Muscle layer of colon (tissue), 2 donors: ENCODE data around the gene ZNF324.
"Not testable (repeated sequence)": the region's sequence is repeated elsewhere in the genome, so short reads cannot be mapped to it uniquely, and the experiment has no call there.

ENCODE experiments used
- H3K27ac ChIP-seq: one replicate; pipeline ENCODE4 v1.7.0; 2013; ENCODE audit warnings: low read depth, mild to moderate bottlenecking, low read length, moderate library complexity
- H3K27me3 ChIP-seq, 2 donors: one replicate each; pipeline ENCODE4 v1.7.0; 2013; ENCODE audit warnings: low read length in 2 of 2, mild to moderate bottlenecking in 2 of 2; ENCODE audit not compliant: insufficient read depth in 2 of 2, control insufficient read depth in 1 of 2
- H3K36me3 ChIP-seq: one replicate; pipeline ENCODE4 v1.7.0; 2013; ENCODE audit warnings: mild to moderate bottlenecking, low read length; ENCODE audit not compliant: insufficient read depth
- H3K4me1 ChIP-seq: one replicate; pipeline ENCODE4 v1.7.0; 2013; ENCODE audit warnings: mild to moderate bottlenecking, low read length; ENCODE audit not compliant: insufficient read depth
- H3K4me3 ChIP-seq, 2 donors: one replicate each; pipeline ENCODE4 v1.7.0; 2013; ENCODE audit warnings: low read length in 2 of 2, low read depth in 1 of 2, mild to moderate bottlenecking in 1 of 2, moderate library complexity in 1 of 2
- H3K9ac ChIP-seq: one replicate; pipeline ENCODE4 v1.7.0; 2013; ENCODE audit warnings: low read length
- H3K9me3 ChIP-seq: one replicate; pipeline ENCODE4 v1.7.0; 2013; ENCODE audit warnings: mild to moderate bottlenecking, low read length
- donor health status: abdominal sarcoma.
- donor health status: Adenocarcinoma of cecum.

The ZNF324 gene

GRCh38 chr19:58480831-58481230 lies 14.0 kb downstream of the ZNF324 start:
- no peak overlapping the region for H3K9ac ChIP-seq
- H3K9me3 ChIP-seq = no peaks in the 10 kb centered on the region
- H3K4me1 ChIP-seq = peaks cover 10% of the 10 kb centered on the region
- H3K27ac ChIP-seq = no peak overlapping the region
- no peaks in the 10 kb centered on the region for H3K27me3 ChIP-seq
- H3K36me3 ChIP-seq = peaks cover 16% of the 10 kb centered on the region
- H3K4me3 ChIP-seq = no peak overlapping the region

- Histone ChIP-seq H3K4me3 (no peak overlapping the region), H3K9ac (no peak overlapping the region), H3K27ac (no peak overlapping the region), H3K4me1 (peaks cover 2% of the 10 kb centered on the region), H3K36me3 (peaks cover 16% of the 10 kb centered on the region), H3K9me3 (no peaks in the 10 kb centered on the region), H3K27me3 (no peaks in the 10 kb centered on the region)
Observed at GRCh38 chr19:58482372-58482771, 15.5 kb downstream of the ZNF324 start.

GRCh38 chr19:58483776-58484175 lies 16.9 kb downstream of the ZNF324 start:
- Histone ChIP-seq H3K4me3 (no peak overlapping the region), H3K27ac (no peak overlapping the region), H3K9me3 (no peaks in the 10 kb centered on the region), H3K36me3 (peaks cover 11% of the 10 kb centered on the region), H3K27me3 (no peaks in the 10 kb centered on the region), H3K9ac (no peak overlapping the region), H3K4me1 (no peaks in the 10 kb centered on the region)

GRCh38 chr19:58484349-58484748 lies 17.5 kb downstream of the ZNF324 start:
- H3K4me1 ChIP-seq, H3K27ac ChIP-seq, H3K9ac ChIP-seq, H3K4me3 ChIP-seq, H3K9me3 ChIP-seq, H3K36me3 ChIP-seq, H3K27me3 ChIP-seq: not testable (repeated sequence)

GRCh38 chr19:58491393-58491792 lies 24.5 kb downstream of the ZNF324 start:
- Histone ChIP-seq H3K9ac (no peak overlapping the region), H3K4me3 (no peak overlapping the region), H3K36me3 (no peaks in the 10 kb centered on the region), H3K4me1 (no peaks in the 10 kb centered on the region), H3K9me3 (no peaks in the 10 kb centered on the region), H3K27me3 (no peaks in the 10 kb centered on the region), H3K27ac (no peak overlapping the region)

GRCh38 chr19:58492265-58492664 lies 25.4 kb downstream of the ZNF324 start:
- H3K27me3 ChIP-seq = no peaks in the 10 kb centered on the region
- H3K9me3 ChIP-seq = no peaks in the 10 kb centered on the region
- no peaks in the 10 kb centered on the region for H3K36me3 ChIP-seq
- no peak overlapping the region for H3K4me3 ChIP-seq
- H3K4me1 ChIP-seq = no peaks in the 10 kb centered on the region
- H3K27ac ChIP-seq = no peak overlapping the region
- H3K9ac ChIP-seq = no peak overlapping the region

- Histone ChIP-seq H3K9ac (no peak overlapping the region), H3K27ac (no peak overlapping the region)
Observed at GRCh38 chr19:58497634-58498170, 30.8 kb downstream of the ZNF324 start.

GRCh38 chr19:58498316-58499020 lies 31.6 kb downstream of the ZNF324 start:
- no peak overlapping the region for H3K9ac ChIP-seq
- H3K4me1 ChIP-seq = peaks cover 22% of the 10 kb centered on the region
- H3K27me3 ChIP-seq = no peaks in the 10 kb centered on the region
- no peaks in the 10 kb centered on the region for H3K36me3 ChIP-seq
- H3K9me3 ChIP-seq = no peaks in the 10 kb centered on the region
- peak overlapping the region; percentile 42 to 90 for H3K4me3 ChIP-seq
- peak overlapping the region; percentile 0 for H3K27ac ChIP-seq

More at GRCh38 chr19:58497634-58498170, 30.8 kb downstream of the ZNF324 start:
- H3K9me3 ChIP-seq = no peaks in the 10 kb centered on the region
- H3K4me3 ChIP-seq = peak overlapping the region in 1 of 2 donors; percentile 90
- H3K27me3 ChIP-seq = no peaks in the 10 kb centered on the region
- no peaks in the 10 kb centered on the region for H3K36me3 ChIP-seq
- H3K4me1 ChIP-seq = peaks cover 22% of the 10 kb centered on the region

- Histone ChIP-seq H3K27ac (peak overlapping the region; percentile 68), H3K27me3 (no peaks in the 10 kb centered on the region), H3K4me3 (peak overlapping the region; percentile 75 to 90), H3K9me3 (no peaks in the 10 kb centered on the region), H3K9ac (peak overlapping the region; percentile 67), H3K4me1 (peaks cover 22% of the 10 kb centered on the region), H3K36me3 (no peaks in the 10 kb centered on the region)
Observed at GRCh38 chr19:58499021-58499927, 32.4 kb downstream of the ZNF324 start.

- Histone ChIP-seq H3K4me3 (peak overlapping the region in 1 of 2 donors; percentile 90), H3K36me3 (no peaks in the 10 kb centered on the region), H3K4me1 (peaks cover 22% of the 10 kb centered on the region), H3K9me3 (no peaks in the 10 kb centered on the region), H3K9ac (no peak overlapping the region), H3K27ac (no peak overlapping the region), H3K27me3 (no peaks in the 10 kb centered on the region)
Observed at GRCh38 chr19:58500242-58500641, 33.4 kb downstream of the ZNF324 start.

- H3K9ac ChIP-seq, H3K4me3 ChIP-seq, H3K4me1 ChIP-seq, H3K27me3 ChIP-seq, H3K9me3 ChIP-seq, H3K36me3 ChIP-seq, H3K27ac ChIP-seq: not testable (repeated sequence)
Observed at GRCh38 chr19:58507602-58508223, 40.8 kb downstream of the ZNF324 start.
